Measurements from ENCODE around the gene CLNK.

The CLNK gene

GRCh38 chr4:10688846-10689245 lies 4.3 kb upstream of the CLNK start:
- H3K9me3 ChIP-seq (ENCODE audit: control insufficient read depth in 1 of 2, low read length in 2 of 2): no peaks in the 10 kb centered on the region
- H3K4me3 ChIP-seq (ENCODE audit: low read depth in 1 of 2, low read length in 2 of 2): no peak overlapping the region
- H3K4me1 ChIP-seq (ENCODE audit: control insufficient read depth in 1 of 2, insufficient read depth in 2 of 2, low read length in 2 of 2): peaks cover 3 to 12% of the 10 kb centered on the region in 2 donors
- H3K9ac ChIP-seq (ENCODE audit: low read depth in 1 of 2, low read length in 2 of 2): no peak overlapping the region
- no peaks in the 10 kb centered on the region for H3K27me3 ChIP-seq (ENCODE audit: control insufficient read depth in 1 of 2, insufficient read depth in 2 of 2, low read length in 2 of 2)
- no peak overlapping the region for H3K27ac ChIP-seq (ENCODE audit: low read depth, low read length)
- H3K36me3 ChIP-seq (ENCODE audit: control insufficient read depth in 1 of 2, insufficient read depth in 2 of 2, low read length in 2 of 2): no peaks in the 10 kb centered on the region

DNA sequence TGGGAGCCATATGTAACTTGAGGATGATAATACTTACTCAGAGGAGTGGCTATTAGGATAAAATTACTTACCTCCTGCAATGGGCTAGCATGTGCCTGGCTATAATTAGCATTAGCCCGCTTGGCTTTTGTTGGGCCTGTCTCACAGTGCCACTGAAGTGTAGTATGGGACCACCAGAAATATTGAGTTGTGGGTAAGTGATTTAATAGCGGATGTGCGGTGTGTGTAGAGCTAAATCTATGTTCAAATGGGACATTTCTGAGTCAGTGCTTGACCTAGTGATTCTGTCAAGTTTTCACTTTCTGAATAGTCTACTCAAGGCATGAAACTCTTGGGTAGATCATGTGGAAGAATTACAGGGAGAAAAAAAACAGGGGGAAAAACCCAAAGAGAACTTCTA lies 3.5 kb upstream of the CLNK start:
- no peaks in the 10 kb centered on the region for H3K27me3 ChIP-seq (ENCODE audit: control insufficient read depth in 1 of 2, insufficient read depth in 2 of 2, low read length in 2 of 2)
- peaks cover 3 to 12% of the 10 kb centered on the region in 2 donors for H3K4me1 ChIP-seq (ENCODE audit: control insufficient read depth in 1 of 2, insufficient read depth in 2 of 2, low read length in 2 of 2)
- no peak overlapping the region for H3K27ac ChIP-seq (ENCODE audit: low read depth, low read length)
- no peaks in the 10 kb centered on the region for H3K9me3 ChIP-seq (ENCODE audit: control insufficient read depth in 1 of 2, low read length in 2 of 2)
- no peak overlapping the region for H3K9ac ChIP-seq (ENCODE audit: low read depth in 1 of 2, low read length in 2 of 2)
- H3K36me3 ChIP-seq (ENCODE audit: control insufficient read depth in 1 of 2, insufficient read depth in 2 of 2, low read length in 2 of 2): no peaks in the 10 kb centered on the region
- H3K4me3 ChIP-seq (ENCODE audit: low read depth in 1 of 2, low read length in 2 of 2): no peak overlapping the region

DNA sequence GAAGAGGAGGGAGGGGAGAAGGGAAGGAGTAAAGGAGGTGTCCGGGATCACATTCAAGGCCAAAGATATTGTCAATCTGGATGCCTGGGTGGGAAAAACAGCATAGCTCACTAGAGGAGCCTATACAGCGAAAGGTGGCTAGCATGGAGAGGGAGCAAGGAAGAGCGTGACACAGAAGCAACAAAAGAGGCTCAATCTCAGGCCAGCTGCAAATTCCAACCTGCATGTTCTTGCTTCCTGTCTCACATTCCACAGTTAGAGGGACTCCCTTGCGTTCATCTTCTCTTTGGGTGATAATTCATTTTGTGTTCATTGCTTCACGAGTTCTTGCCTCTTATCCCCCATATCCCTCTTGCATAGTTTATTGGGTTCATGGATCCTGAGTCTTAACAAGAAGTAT lies 3.0 kb upstream of the CLNK start:
- Histone ChIP-seq H3K9me3 (ENCODE audit: control insufficient read depth in 1 of 2, low read length in 2 of 2) (no peaks in the 10 kb centered on the region), H3K4me3 (ENCODE audit: low read depth in 1 of 2, low read length in 2 of 2) (no peak overlapping the region), H3K27ac (ENCODE audit: low read depth, low read length) (no peak overlapping the region), H3K36me3 (ENCODE audit: control insufficient read depth in 1 of 2, insufficient read depth in 2 of 2, low read length in 2 of 2) (no peaks in the 10 kb centered on the region), H3K9ac (ENCODE audit: low read depth in 1 of 2, low read length in 2 of 2) (no peak overlapping the region), H3K4me1 (ENCODE audit: control insufficient read depth in 1 of 2, insufficient read depth in 2 of 2, low read length in 2 of 2) (peaks cover 3 to 12% of the 10 kb centered on the region in 2 donors), H3K27me3 (ENCODE audit: control insufficient read depth in 1 of 2, insufficient read depth in 2 of 2, low read length in 2 of 2) (no peaks in the 10 kb centered on the region)

GRCh38 chr4:10682397-10682796 lies 2.2 kb downstream of the CLNK start:
- Histone ChIP-seq H3K27ac (ENCODE audit: low read depth, low read length) (no peak overlapping the region), H3K9me3 (ENCODE audit: control insufficient read depth in 1 of 2, low read length in 2 of 2) (no peaks in the 10 kb centered on the region), H3K4me3 (ENCODE audit: low read depth in 1 of 2, low read length in 2 of 2) (no peak overlapping the region), H3K9ac (ENCODE audit: low read depth in 1 of 2, low read length in 2 of 2) (no peak overlapping the region), H3K36me3 (ENCODE audit: control insufficient read depth in 1 of 2, insufficient read depth in 2 of 2, low read length in 2 of 2) (no peaks in the 10 kb centered on the region), H3K27me3 (ENCODE audit: control insufficient read depth in 1 of 2, insufficient read depth in 2 of 2, low read length in 2 of 2) (no peaks in the 10 kb centered on the region), H3K4me1 (ENCODE audit: control insufficient read depth in 1 of 2, insufficient read depth in 2 of 2, low read length in 2 of 2) (no peaks in the 10 kb centered on the region)

GRCh38 chr4:10677796-10678497 lies 6.6 kb downstream of the CLNK start:
- Histone ChIP-seq H3K27me3 (ENCODE audit: control insufficient read depth in 1 of 2, insufficient read depth in 2 of 2, low read length in 2 of 2) (no peaks in the 10 kb centered on the region), H3K4me1 (ENCODE audit: control insufficient read depth in 1 of 2, insufficient read depth in 2 of 2, low read length in 2 of 2) (no peaks in the 10 kb centered on the region), H3K27ac (ENCODE audit: low read depth, low read length) (no peak overlapping the region)

GRCh38 chr4:10673817-10674369 lies 10.7 kb downstream of the CLNK start:
- Histone ChIP-seq H3K4me3 (ENCODE audit: low read depth in 1 of 2, low read length in 2 of 2) (no peak overlapping the region), H3K9me3 (ENCODE audit: control insufficient read depth in 1 of 2, low read length in 2 of 2) (no peaks in the 10 kb centered on the region), H3K27me3 (ENCODE audit: control insufficient read depth in 1 of 2, insufficient read depth in 2 of 2, low read length in 2 of 2) (no peaks in the 10 kb centered on the region), H3K4me1 (ENCODE audit: control insufficient read depth in 1 of 2, insufficient read depth in 2 of 2, low read length in 2 of 2) (peaks cover 0 to 6% of the 10 kb centered on the region in 2 donors), H3K9ac (ENCODE audit: low read depth in 1 of 2, low read length in 2 of 2) (no peak overlapping the region), H3K36me3 (ENCODE audit: control insufficient read depth in 1 of 2, insufficient read depth in 2 of 2, low read length in 2 of 2) (no peaks in the 10 kb centered on the region), H3K27ac (ENCODE audit: low read depth, low read length) (no peak overlapping the region)

More at GRCh38 chr4:10677796-10678497, 6.6 kb downstream of the CLNK start:
- Histone ChIP-seq H3K4me3 (ENCODE audit: low read depth in 1 of 2, low read length in 2 of 2) (no peak overlapping the region), H3K36me3 (ENCODE audit: control insufficient read depth in 1 of 2, insufficient read depth in 2 of 2, low read length in 2 of 2) (no peaks in the 10 kb centered on the region), H3K9me3 (ENCODE audit: control insufficient read depth in 1 of 2, low read length in 2 of 2) (no peaks in the 10 kb centered on the region), H3K9ac (ENCODE audit: low read depth in 1 of 2, low read length in 2 of 2) (no peak overlapping the region)

- H3K4me3 ChIP-seq (ENCODE audit: low read depth in 1 of 2, low read length in 2 of 2): no peak overlapping the region
- no peak overlapping the region for H3K27ac ChIP-seq (ENCODE audit: low read depth, low read length)
Measured at GRCh38 chr4:10672379-10672778, 12.2 kb downstream of the CLNK start.

GRCh38 chr4:10671799-10672198 lies 12.8 kb downstream of the CLNK start:
- peaks cover 0 to 6% of the 10 kb centered on the region in 2 donors for H3K4me1 ChIP-seq (ENCODE audit: control insufficient read depth in 1 of 2, insufficient read depth in 2 of 2, low read length in 2 of 2)
- no peak overlapping the region for H3K4me3 ChIP-seq (ENCODE audit: low read depth in 1 of 2, low read length in 2 of 2)
- no peaks in the 10 kb centered on the region for H3K36me3 ChIP-seq (ENCODE audit: control insufficient read depth in 1 of 2, insufficient read depth in 2 of 2, low read length in 2 of 2)
- no peak overlapping the region for H3K27ac ChIP-seq (ENCODE audit: low read depth, low read length)
- H3K27me3 ChIP-seq (ENCODE audit: control insufficient read depth in 1 of 2, insufficient read depth in 2 of 2, low read length in 2 of 2): no peaks in the 10 kb centered on the region
- H3K9me3 ChIP-seq (ENCODE audit: control insufficient read depth in 1 of 2, low read length in 2 of 2): no peaks in the 10 kb centered on the region
- H3K9ac ChIP-seq (ENCODE audit: low read depth in 1 of 2, low read length in 2 of 2): no peak overlapping the region

More at GRCh38 chr4:10672379-10672778, 12.2 kb downstream of the CLNK start:
- Histone ChIP-seq H3K27me3 (ENCODE audit: control insufficient read depth in 1 of 2, insufficient read depth in 2 of 2, low read length in 2 of 2) (no peaks in the 10 kb centered on the region), H3K9me3 (ENCODE audit: control insufficient read depth in 1 of 2, low read length in 2 of 2) (no peaks in the 10 kb centered on the region), H3K9ac (ENCODE audit: low read depth in 1 of 2, low read length in 2 of 2) (no peak overlapping the region), H3K4me1 (ENCODE audit: control insufficient read depth in 1 of 2, insufficient read depth in 2 of 2, low read length in 2 of 2) (peaks cover 0 to 6% of the 10 kb centered on the region in 2 donors), H3K36me3 (ENCODE audit: control insufficient read depth in 1 of 2, insufficient read depth in 2 of 2, low read length in 2 of 2) (no peaks in the 10 kb centered on the region)

GRCh38 chr4:10671366-10671765 lies 13.2 kb downstream of the CLNK start:
- Histone ChIP-seq H3K27me3 (ENCODE audit: control insufficient read depth in 1 of 2, insufficient read depth in 2 of 2, low read length in 2 of 2) (no peaks in the 10 kb centered on the region), H3K4me3 (ENCODE audit: low read depth in 1 of 2, low read length in 2 of 2) (no peak overlapping the region), H3K9ac (ENCODE audit: low read depth in 1 of 2, low read length in 2 of 2) (no peak overlapping the region), H3K4me1 (ENCODE audit: control insufficient read depth in 1 of 2, insufficient read depth in 2 of 2, low read length in 2 of 2) (peaks cover 0 to 6% of the 10 kb centered on the region in 2 donors), H3K27ac (ENCODE audit: low read depth, low read length) (no peak overlapping the region), H3K9me3 (ENCODE audit: control insufficient read depth in 1 of 2, low read length in 2 of 2) (no peaks in the 10 kb centered on the region), H3K36me3 (ENCODE audit: control insufficient read depth in 1 of 2, insufficient read depth in 2 of 2, low read length in 2 of 2) (no peaks in the 10 kb centered on the region)

- no peaks in the 10 kb centered on the region for H3K36me3 ChIP-seq (ENCODE audit: control insufficient read depth in 1 of 2, insufficient read depth in 2 of 2, low read length in 2 of 2)
- H3K4me3 ChIP-seq (ENCODE audit: low read depth in 1 of 2, low read length in 2 of 2): no peak overlapping the region
- no peaks in the 10 kb centered on the region for H3K9me3 ChIP-seq (ENCODE audit: control insufficient read depth in 1 of 2, low read length in 2 of 2)
- H3K9ac ChIP-seq (ENCODE audit: low read depth in 1 of 2, low read length in 2 of 2): no peak overlapping the region
- H3K27ac ChIP-seq (ENCODE audit: low read depth, low read length): no peak overlapping the region
- H3K4me1 ChIP-seq (ENCODE audit: control insufficient read depth in 1 of 2, insufficient read depth in 2 of 2, low read length in 2 of 2): peaks cover 0 to 6% of the 10 kb centered on the region in 2 donors
- H3K27me3 ChIP-seq (ENCODE audit: control insufficient read depth in 1 of 2, insufficient read depth in 2 of 2, low read length in 2 of 2): no peaks in the 10 kb centered on the region
Measured at GRCh38 chr4:10670321-10670720, 14.2 kb downstream of the CLNK start.

Data from duodenal mucosa (tissue), 2 donors.